ENCODE measurements around the gene CYP4F22.

DNA sequence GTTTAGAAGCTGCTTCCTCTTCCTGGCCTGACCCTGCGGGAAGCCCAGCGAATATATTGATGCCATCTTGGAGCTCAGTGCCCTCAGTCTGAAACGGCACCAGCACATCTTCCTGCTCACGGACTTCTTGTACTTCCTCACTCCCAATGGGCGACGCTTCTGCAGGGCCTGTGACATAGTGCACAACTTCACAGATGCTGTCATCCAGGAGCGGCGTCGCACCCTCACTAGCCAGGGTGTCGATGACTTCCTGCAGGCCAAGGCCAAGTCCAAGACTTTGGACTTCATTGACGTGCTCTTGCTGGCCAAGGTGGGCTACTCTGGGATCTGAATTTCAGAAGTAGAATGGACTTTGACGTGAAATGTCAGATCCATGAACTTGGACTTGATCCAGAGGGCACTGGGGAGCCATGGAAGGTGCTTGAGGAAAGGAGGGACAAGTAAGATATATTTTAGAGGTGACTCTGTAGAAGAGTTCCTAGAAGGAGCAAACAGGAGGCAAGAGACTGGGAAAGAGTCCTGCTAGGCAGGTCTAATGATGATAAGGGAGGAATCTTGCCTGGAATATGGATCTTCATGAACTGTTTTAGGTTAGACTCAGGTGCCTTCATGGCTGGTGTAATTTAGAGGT is 68.3 kb downstream of the CYP4F22 start:
- no peak for TF ChIP-seq ZNF274 (IDR thresholded peaks at IDR 0.05; ENCODE audit: low read depth, low read length)
- no peak for TF ChIP-seq YY1 (IDR thresholded peaks at IDR 0.05; ENCODE audit: insufficient read depth, insufficient read length)

Data from NT2/D1 (cell line).